ENCODE measurements around the gene CEP128. TPM values are rescaled to one million over a fixed set of nuclear protein-coding genes. Genes with fewer than 3 reads are reported as not detected.

CEP128 gene
- total RNA-seq, 1 donor from 2014 or later = 3.3 TPM

- DNase-seq (ENCODE audit: low spot score in 2 of 2) = no peak
- TF ChIP-seq, protein P1, sequence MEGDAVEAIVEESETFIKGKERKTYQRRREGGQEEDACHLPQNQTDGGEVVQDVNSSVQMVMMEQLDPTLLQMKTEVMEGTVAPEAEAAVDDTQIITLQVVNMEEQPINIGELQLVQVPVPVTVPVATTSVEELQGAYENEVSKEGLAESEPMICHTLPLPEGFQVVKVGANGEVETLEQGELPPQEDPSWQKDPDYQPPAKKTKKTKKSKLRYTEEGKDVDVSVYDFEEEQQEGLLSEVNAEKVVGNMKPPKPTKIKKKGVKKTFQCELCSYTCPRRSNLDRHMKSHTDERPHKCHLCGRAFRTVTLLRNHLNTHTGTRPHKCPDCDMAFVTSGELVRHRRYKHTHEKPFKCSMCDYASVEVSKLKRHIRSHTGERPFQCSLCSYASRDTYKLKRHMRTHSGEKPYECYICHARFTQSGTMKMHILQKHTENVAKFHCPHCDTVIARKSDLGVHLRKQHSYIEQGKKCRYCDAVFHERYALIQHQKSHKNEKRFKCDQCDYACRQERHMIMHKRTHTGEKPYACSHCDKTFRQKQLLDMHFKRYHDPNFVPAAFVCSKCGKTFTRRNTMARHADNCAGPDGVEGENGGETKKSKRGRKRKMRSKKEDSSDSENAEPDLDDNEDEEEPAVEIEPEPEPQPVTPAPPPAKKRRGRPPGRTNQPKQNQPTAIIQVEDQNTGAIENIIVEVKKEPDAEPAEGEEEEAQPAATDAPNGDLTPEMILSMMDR (IDR thresholded peaks at IDR 0.05) = no peak
- H3K27ac ChIP-seq = no peak overlapping the region
- intact Hi-C loops (cut with DNase I) = no loop called here
- H3K4me1 ChIP-seq = no peaks in the 10 kb centered on the region
- no peak overlapping the region for H3K4me3 ChIP-seq
- no peaks in the 10 kb centered on the region for H3K27me3 ChIP-seq
- H3K9me3 ChIP-seq = peaks cover 0 to 9% of the 10 kb centered on the region in 2 donors
- H3K36me3 ChIP-seq = no peaks in the 10 kb centered on the region
Measured at GRCh38 chr14:80537626-80538025, 403.9 kb downstream of the CEP128 start.

GRCh38 chr14:80536456-80536855 lies 405.1 kb downstream of the CEP128 start:
- TF ChIP-seq, protein P1 (IDR thresholded peaks at IDR 0.05) = no peak
- Histone ChIP-seq H3K36me3 (no peaks in the 10 kb centered on the region), H3K4me1 (no peaks in the 10 kb centered on the region), H3K4me3 (no peak overlapping the region), H3K9me3 (peaks cover 0 to 9% of the 10 kb centered on the region in 2 donors), H3K27ac (no peak overlapping the region), H3K27me3 (no peaks in the 10 kb centered on the region)
- intact Hi-C loops (cut with DNase I) = no loop called here
- no peak for DNase-seq (ENCODE audit: low spot score in 2 of 2)

DNA sequence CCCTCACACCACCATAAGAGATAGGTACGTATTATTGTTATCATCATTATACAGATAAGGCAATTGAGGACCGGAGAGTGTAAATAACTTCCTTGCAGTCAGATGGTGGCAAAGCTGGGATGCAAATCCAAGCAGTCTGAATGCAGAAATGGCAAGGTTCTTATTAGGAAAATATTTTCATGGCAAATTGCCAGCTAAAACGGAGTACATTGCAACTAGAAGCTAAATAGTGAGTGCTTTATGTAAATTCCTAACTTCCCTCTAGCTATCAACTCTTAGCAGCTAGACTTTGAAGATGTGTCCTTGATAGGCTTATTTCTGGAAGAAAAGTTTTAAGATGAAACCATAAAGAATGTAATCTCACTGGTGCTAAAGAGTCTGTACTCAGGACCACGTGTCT lies 406.4 kb downstream of the CEP128 start:
- H3K27ac ChIP-seq = no peak overlapping the region
- no peak for DNase-seq (ENCODE audit: low spot score in 2 of 2)
- TF ChIP-seq, protein P1 (IDR thresholded peaks at IDR 0.05) = no peak
- intact Hi-C loops (cut with DNase I) = no loop called here
- H3K27me3 ChIP-seq = no peaks in the 10 kb centered on the region
- H3K4me1 ChIP-seq = no peaks in the 10 kb centered on the region
- no peak overlapping the region for H3K4me3 ChIP-seq
- no peaks in the 10 kb centered on the region for H3K36me3 ChIP-seq
- H3K9me3 ChIP-seq = peaks cover 0 to 7% of the 10 kb centered on the region in 2 donors

- no peaks in the 10 kb centered on the region for H3K36me3 ChIP-seq
- no peaks in the 10 kb centered on the region for H3K9me3 ChIP-seq
- no peak for DNase-seq (ENCODE audit: low spot score in 2 of 2)
- H3K27ac ChIP-seq = no peak overlapping the region
- intact Hi-C loops (cut with DNase I) = no loop called here
- TF ChIP-seq, protein P1 (IDR thresholded peaks at IDR 0.05) = no peak
- H3K4me3 ChIP-seq = no peak overlapping the region
- no peaks in the 10 kb centered on the region for H3K27me3 ChIP-seq
- no peaks in the 10 kb centered on the region for H3K4me1 ChIP-seq
Measured at GRCh38 chr14:80523518-80524117, 417.9 kb downstream of the CEP128 start.

- Histone ChIP-seq H3K4me3 (no peak overlapping the region), H3K27ac (no peak overlapping the region), H3K36me3 (no peaks in the 10 kb centered on the region), H3K4me1 (no peaks in the 10 kb centered on the region), H3K9me3 (no peaks in the 10 kb centered on the region), H3K27me3 (no peaks in the 10 kb centered on the region)
- TF ChIP-seq, protein P1 (IDR thresholded peaks at IDR 0.05) = no peak
- no peak for DNase-seq (ENCODE audit: low spot score in 2 of 2)
- intact Hi-C loops (cut with DNase I) = no loop called here
Measured at GRCh38 chr14:80522936-80523335, 418.6 kb downstream of the CEP128 start.

GRCh38 chr14:80522411-80522810 lies 419.1 kb downstream of the CEP128 start:
- intact Hi-C loops (cut with DNase I) = no loop called here
- DNase-seq (ENCODE audit: low spot score in 2 of 2) = no peak
- no peaks in the 10 kb centered on the region for H3K36me3 ChIP-seq
- TF ChIP-seq, protein P1 (IDR thresholded peaks at IDR 0.05) = no peak
- H3K9me3 ChIP-seq = no peaks in the 10 kb centered on the region
- no peak overlapping the region for H3K4me3 ChIP-seq
- no peaks in the 10 kb centered on the region for H3K27me3 ChIP-seq
- H3K4me1 ChIP-seq = no peaks in the 10 kb centered on the region
- H3K27ac ChIP-seq = no peak overlapping the region

All from ascending aorta (tissue), 2 donors.